ENCODE measurements around the gene TMEM14A.
"Not testable (repeated sequence)": the region's sequence is repeated elsewhere in the genome, so short reads cannot be mapped to it uniquely, and the experiment has no call there.

The TMEM14A gene

GRCh38 chr6:52661551-52661950, 9.4 kb upstream of the TMEM14A start:
- DNase-seq, result no peak

GRCh38 chr6:52662031-52662430, 8.9 kb upstream of the TMEM14A start:
- no peak for DNase-seq

- DNase-seq, result peak in 1 of 2 donors; percentile 77
Observed at GRCh38 chr6:52663120-52663935, 7.6 kb upstream of the TMEM14A start.

DNA sequence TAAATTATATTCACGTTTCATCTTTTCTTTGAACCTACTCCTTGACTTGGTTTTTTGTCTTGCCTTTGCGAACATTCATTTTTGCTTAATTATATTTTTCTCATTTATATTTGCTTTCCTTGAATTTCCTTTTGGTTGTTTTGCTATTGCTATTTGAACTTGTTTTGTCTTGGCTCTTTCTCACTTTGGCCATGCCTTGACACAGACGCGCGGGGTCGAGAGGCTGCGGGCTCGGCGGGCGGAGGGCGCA, 7.1 kb upstream of the TMEM14A start:
- no peak for DNase-seq

GRCh38 chr6:52664186-52664990, 6.5 kb upstream of the TMEM14A start:
- DNase-seq, result peak; percentile 53 to 77

GRCh38 chr6:52664991-52665686, 5.8 kb upstream of the TMEM14A start:
- DNase-seq, result no peak

- DNase-seq, result no peak
Observed at GRCh38 chr6:52666071-52666470, 4.8 kb upstream of the TMEM14A start.

DNA sequence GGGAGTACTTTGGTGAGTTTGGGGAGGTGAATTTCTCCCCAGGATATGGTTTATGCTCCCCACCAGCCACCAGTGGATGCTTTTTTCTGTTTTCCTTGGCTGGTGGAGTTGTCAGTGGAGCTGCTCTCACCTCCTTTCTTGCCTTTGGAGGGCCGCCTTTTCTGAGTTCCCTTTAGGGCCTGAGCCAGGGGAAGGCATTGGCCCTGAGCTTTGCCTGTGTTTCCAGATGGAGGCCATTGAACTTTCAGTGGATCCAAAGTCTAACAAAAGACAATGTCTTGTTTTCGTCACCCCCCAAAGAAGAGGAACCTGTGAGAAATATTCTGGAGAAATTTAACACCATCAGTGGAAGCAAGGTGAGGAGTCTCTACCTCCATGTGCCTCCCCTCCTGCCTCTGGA, 4.4 kb upstream of the TMEM14A start:
- no peak for DNase-seq

DNA sequence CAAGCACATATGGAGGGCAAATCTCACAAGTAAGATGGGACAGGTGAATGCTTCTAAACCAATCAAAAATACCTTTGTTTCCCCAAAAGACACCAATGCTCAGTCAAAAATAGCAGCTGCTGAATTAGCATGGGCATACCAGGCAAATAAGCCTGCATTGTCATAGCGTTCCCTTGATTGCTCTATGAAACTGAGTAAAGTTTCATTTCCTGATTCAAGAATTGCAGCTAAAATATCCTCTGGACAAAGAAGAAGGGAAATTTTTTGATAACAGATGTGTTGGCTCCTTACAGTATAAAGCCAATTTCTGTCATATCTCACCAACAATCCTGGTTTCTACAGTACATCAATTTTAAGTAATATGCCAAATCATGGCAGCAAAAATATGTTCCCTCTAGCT, 3.3 kb upstream of the TMEM14A start:
- DNase-seq, result no peak

GRCh38 chr6:52671676-52672075, 763 bp downstream of the TMEM14A start:
- DNase-seq, result no peak

GRCh38 chr6:52672412-52673025, 1.6 kb downstream of the TMEM14A start:
- no peak for DNase-seq

GRCh38 chr6:52674666-52675065, 3.8 kb downstream of the TMEM14A start:
- no peak for DNase-seq

DNA sequence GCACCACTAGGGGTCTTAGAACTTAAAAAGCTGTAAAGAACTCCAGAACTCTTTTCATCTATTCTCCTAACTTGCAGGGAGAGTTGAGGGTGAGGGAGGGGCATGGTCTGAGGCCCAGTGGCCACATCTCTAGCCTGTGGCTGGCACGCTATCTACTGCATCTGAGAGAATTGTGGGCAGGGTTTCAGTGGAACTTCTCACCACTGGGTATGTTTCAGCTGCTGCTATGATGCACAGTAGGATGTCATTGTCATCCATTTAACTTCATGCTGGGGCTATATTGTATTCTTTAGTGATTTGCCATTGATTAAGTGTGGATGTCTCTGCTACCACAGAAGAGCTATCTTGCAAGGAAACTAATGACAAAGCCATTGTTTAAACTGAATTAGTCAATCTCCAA, 4.5 kb downstream of the TMEM14A start:
- DNase-seq, result no peak

GRCh38 chr6:52676631-52677030, 5.7 kb downstream of the TMEM14A start:
- not testable (repeated sequence) for DNase-seq

DNA sequence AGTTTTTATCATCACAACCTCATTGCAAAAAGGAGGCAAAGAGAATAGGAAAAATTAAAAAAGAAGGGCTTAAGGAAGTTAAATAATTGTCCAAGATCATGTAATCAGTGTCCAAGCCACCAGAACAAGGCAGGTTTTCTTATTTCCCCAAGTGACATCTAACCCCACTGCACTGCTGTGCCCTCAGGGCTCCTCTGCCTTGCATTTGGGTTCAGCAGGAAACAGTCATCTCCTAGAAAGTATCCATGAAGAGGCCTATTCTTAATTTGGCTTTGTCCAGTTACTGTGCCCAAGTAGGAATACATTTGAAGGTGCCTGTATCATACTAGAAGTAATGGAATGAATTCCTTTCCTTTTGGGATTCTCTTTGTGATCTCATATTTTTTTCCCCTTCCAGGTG, 10.5 kb downstream of the TMEM14A start:
- DNase-seq, result no peak

- DNase-seq, result no peak
Observed at GRCh38 chr6:52686878-52687699, 16.2 kb downstream of the TMEM14A start.

GRCh38 chr6:52689857-52690256, 18.9 kb downstream of the TMEM14A start:
- DNase-seq, result no peak

DNA sequence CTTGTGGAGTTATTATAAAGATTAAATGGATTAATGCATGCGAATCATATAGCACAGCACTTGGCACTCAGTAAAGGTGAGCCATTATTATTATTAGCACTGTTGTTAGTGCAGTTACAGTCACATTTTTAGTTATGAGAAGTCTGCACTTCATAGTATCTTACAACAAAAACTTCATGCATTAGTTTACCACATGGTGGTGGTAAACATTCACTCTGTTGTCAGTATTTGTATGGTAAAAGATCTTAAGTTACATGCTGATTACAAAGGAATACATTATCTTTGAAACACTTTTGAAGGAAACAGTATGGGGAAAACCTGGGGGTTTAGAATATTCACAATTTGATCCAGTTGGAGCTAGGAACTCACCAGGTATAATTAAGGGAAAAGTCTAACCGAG, 20.8 kb downstream of the TMEM14A start:
- DNase-seq, result no peak

DNA sequence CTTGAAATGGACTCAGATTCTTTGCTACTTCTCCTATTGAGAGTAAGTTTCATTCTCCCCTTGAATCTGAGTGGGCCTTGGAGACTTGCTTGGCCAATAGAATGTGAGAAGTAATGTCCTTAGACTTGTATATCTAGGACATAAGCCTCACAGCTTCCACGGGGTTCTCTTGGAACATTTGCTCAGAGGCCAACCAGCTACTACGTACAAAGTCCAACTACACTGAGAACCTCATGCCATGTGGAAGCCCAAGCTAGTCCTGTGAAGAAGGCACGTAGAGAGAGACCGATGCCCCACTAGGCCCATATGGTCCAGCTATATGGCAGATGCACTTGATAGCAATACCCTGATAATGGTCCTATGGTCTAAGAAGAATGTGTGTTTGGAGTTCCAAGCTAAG, 22.9 kb downstream of the TMEM14A start:
- no peak for DNase-seq

GRCh38 chr6:52694404-52694803, 23.5 kb downstream of the TMEM14A start:
- DNase-seq, result no peak

DNA sequence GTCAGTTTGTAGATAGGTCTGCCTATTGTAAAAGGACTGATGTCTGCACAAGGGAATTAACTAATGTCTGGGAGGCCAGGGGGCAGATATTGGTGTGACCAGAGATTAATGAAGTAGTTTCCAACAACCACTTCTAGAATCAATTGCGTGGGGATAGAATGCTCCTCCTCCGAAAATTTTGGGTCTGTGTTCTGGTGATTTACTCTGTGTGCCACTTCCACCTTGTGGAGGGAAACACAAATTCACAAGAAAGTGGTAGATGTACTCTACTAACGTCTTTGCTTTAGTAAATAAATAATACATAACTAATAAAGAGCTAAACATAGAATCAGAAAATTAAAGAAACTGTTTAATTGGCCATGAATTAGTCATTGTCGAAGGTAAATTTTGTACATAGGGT, 25.5 kb downstream of the TMEM14A start:
- DNase-seq, result no peak

DNA sequence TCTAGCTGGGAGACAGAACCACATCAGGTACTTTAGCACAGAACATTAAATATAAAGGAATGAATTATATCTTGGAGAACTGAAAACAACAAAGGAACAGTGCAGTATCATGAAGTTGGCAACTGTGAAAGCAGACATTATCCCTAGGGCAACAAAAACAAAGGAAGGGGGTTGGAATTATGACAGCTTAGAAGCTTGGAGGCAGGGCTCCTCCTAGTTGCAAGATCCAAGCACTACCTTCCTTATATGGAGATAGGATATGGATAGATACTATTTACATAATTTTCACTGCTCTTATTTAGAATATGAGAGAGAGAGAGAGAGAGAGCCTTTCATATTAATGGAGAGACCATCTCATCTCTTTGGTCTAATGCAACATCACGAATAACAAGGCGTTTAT, 27.0 kb downstream of the TMEM14A start:
- DNase-seq, result no peak

- DNase-seq, result no peak
Observed at GRCh38 chr6:52704060-52704459, 33.1 kb downstream of the TMEM14A start.

All from bone marrow (tissue), 2 donors.